CD4-positive, alpha-beta memory T cell (primary cell): ENCODE data around the gene RBM12. TPM values are rescaled to one million over a fixed set of nuclear protein-coding genes. Genes with fewer than 3 reads are reported as not detected.
"Not testable (repeated sequence)": the region's sequence is repeated elsewhere in the genome, so short reads cannot be mapped to it uniquely, and the experiment has no call there.

Experiments used
- CTCF ChIA-PET: fragments of 350-600 bp; sonication (Branson Sonifier 250); formaldehyde crosslinking; loops from one replicate; lab custom pipeline; 2021; ENCODE audit warnings: inconsistent platforms; ENCODE audit not compliant: partially characterized antibody; lab: Charles Lee
- POLR2A ChIA-PET: fragments of 350-600 bp; sonication (Branson Sonifier 250); formaldehyde crosslinking; loops from one replicate; lab custom pipeline; 2021; ENCODE audit not compliant: partially characterized antibody; lab: Charles Lee
- DNase-seq, 5 donors: peaks; one replicate each; pipeline versions ENCODE4 v3.0.0 to v3.0.0-alpha.2; 2020 to 2022; ENCODE audit warnings: mixed read lengths in 1 of 5
- H3K27ac ChIP-seq: one replicate; pipeline ENCODE4 v1.7.0; 2013; ENCODE audit warnings: low read depth, low read length
- H3K27me3 ChIP-seq: 2 replicates; pipeline ENCODE4 v1.7.0; 2013; ENCODE audit warnings: mild to moderate bottlenecking, low read length, moderate library complexity; ENCODE audit not compliant: insufficient read depth
- H3K36me3 ChIP-seq: 2 replicates; pipeline ENCODE4 v1.7.0; 2013; ENCODE audit warnings: mild to moderate bottlenecking, low read length, moderate library complexity; ENCODE audit not compliant: insufficient read depth
- H3K4me1 ChIP-seq: 2 replicates; pipeline ENCODE4 v1.7.0; 2013; ENCODE audit warnings: mild to moderate bottlenecking, low read length, moderate library complexity; ENCODE audit not compliant: insufficient read depth
- H3K4me3 ChIP-seq, 2 donors: one replicate each; pipeline ENCODE4 v1.7.0; 2013; ENCODE audit warnings: low read length in 2 of 2, mild to moderate bottlenecking in 1 of 2
- H3K9me3 ChIP-seq, 2 donors: one replicate each; pipeline ENCODE4 v1.7.0; 2013; ENCODE audit warnings: low read length in 2 of 2, control low read depth in 1 of 2; ENCODE audit not compliant: control insufficient read depth in 1 of 2
- H3K27ac Mint-ChIP-seq, 7 donors: one replicate each; pipeline ENCODE4 v1.8.0; 2020 to 2021; ENCODE audit warnings: mixed read lengths in 7 of 7, mild to moderate bottlenecking in 6 of 7, inconsistent platforms in 3 of 7, moderate library complexity in 3 of 7
- H3K27me3 Mint-ChIP-seq, 2 donors: one replicate each; pipeline ENCODE4 v1.8.0; 2020 to 2021; ENCODE audit warnings: mixed read lengths in 2 of 2
- H3K36me3 Mint-ChIP-seq, 2 donors: one replicate each; pipeline ENCODE4 v1.8.0; 2020 to 2021; ENCODE audit warnings: mixed read lengths in 2 of 2, inconsistent platforms in 1 of 2, mild to moderate bottlenecking in 1 of 2
- H3K4me1 Mint-ChIP-seq, 4 donors: one replicate each; pipeline ENCODE4 v1.8.0; 2020 to 2021; ENCODE audit warnings: mixed read lengths in 4 of 4, mild to moderate bottlenecking in 1 of 4
- H3K4me3 Mint-ChIP-seq, 8 donors: one replicate each; pipeline ENCODE4 v1.8.0; 2020 to 2021; ENCODE audit warnings: mixed read lengths in 8 of 8, mild to moderate bottlenecking in 7 of 8, moderate library complexity in 6 of 8, inconsistent platforms in 3 of 8
- H3K9me3 Mint-ChIP-seq, 8 donors: one replicate each; pipeline ENCODE4 v1.8.0; 2020 to 2021; ENCODE audit warnings: mixed read lengths in 8 of 8, mild to moderate bottlenecking in 5 of 8, inconsistent platforms in 3 of 8, moderate library complexity in 1 of 8
- intact Hi-C: fragments of 100-400 bp; cut with micrococcal nuclease; formaldehyde crosslinking; loops from one replicate; pipeline ENCODE4 v1.15.1; 2023
- polyA plus RNA-seq, 2 donors: library from polyadenylated mRNA; unstranded; fragments of 300-500 nt; fragmentation: Illumina TruSeq; gene quantifications; one replicate each; pipeline ENCODE4 v1.2.3, GENCODE V29; 2021
- total RNA-seq, 2 experiments: library from RNA; stranded (reverse); gene quantifications; one replicate each; pipeline ENCODE4 v1.2.3, GENCODE V29; 2021

RBM12 gene, protein sequence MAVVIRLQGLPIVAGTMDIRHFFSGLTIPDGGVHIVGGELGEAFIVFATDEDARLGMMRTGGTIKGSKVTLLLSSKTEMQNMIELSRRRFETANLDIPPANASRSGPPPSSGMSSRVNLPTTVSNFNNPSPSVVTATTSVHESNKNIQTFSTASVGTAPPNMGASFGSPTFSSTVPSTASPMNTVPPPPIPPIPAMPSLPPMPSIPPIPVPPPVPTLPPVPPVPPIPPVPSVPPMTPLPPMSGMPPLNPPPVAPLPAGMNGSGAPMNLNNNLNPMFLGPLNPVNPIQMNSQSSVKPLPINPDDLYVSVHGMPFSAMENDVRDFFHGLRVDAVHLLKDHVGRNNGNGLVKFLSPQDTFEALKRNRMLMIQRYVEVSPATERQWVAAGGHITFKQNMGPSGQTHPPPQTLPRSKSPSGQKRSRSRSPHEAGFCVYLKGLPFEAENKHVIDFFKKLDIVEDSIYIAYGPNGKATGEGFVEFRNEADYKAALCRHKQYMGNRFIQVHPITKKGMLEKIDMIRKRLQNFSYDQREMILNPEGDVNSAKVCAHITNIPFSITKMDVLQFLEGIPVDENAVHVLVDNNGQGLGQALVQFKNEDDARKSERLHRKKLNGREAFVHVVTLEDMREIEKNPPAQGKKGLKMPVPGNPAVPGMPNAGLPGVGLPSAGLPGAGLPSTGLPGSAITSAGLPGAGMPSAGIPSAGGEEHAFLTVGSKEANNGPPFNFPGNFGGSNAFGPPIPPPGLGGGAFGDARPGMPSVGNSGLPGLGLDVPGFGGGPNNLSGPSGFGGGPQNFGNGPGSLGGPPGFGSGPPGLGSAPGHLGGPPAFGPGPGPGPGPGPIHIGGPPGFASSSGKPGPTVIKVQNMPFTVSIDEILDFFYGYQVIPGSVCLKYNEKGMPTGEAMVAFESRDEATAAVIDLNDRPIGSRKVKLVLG
- total RNA-seq (100 to 1,000 TPM; 129 to 138 TPM), polyA plus RNA-seq (10 to 100 TPM; 29.9 to 52.8 TPM)

DNA sequence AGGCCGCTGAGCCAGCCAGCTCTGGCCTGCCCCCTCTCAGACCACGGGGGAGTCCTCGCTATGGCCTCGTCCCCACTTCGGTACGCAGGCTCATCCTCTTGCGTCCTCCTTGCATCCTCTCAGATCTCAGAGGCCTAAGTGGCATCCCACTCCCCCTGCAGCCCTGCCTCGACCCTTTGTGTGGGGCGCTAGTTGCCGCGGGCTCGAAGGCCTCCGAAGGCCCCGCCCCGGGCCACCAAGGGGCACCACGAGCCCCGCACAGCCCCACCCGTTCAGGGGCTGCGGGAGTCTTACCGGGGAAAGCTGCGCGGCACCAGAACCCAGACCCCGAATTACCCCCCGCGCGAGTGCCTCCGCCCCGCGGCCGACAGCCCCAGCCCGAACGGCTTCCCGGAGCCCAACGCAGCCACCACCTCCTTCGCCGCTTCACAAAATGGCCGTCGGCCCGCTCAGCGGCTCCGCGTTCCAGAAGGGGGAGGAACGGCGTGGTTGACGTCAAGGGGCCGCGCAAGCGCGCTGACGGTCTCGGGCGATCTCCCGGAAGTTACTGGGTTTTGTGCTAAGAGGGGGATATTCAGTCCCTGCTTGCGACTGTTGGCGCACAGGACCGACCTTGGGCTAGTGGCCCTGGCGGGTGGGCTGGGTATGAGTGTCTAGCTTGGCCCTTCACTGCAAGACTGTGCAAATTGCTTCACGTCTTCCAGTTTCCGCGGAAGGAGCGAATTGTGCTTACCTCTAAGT is at the start of gene RBM12, which contains the start of gene CPNE1:
Gene RBM12 (minus strand): TSS at position 435 of the 741 bp plus-strand sequence. CDS start 9,578 bp downstream, outside the sequence.
Gene CPNE1 (minus strand): TSS at position 435 of the 741 bp plus-strand sequence. CDS start 31,977 bp downstream, outside the sequence.
- Mint-ChIP-seq H3K27ac (peak within 1 kb of the TSS; percentile 95 to 100 (median 99)), H3K36me3 (peaks cover 13 to 22% of the 10 kb centered on the region in 2 donors), H3K4me1 (peaks cover 0 to 51% (median 36%) of the 10 kb centered on the region in 4 donors), H3K4me3 (peak within 1 kb of the TSS; percentile 88 to 98 (median 97)), H3K27me3 (no peaks in the 10 kb centered on the region), H3K9me3 (no peaks in the 10 kb centered on the region)
- Histone ChIP-seq H3K4me1 (peaks cover 50% of the 10 kb centered on the region), H3K4me3 (peak within 1 kb of the TSS; percentile 98 to 99), H3K9me3 (no peaks in the 10 kb centered on the region), H3K27me3 (no peaks in the 10 kb centered on the region), H3K27ac (peak within 1 kb of the TSS; percentile 99), H3K36me3 (peaks cover 10% of the 10 kb centered on the region)
- ChIA-PET CTCF (interaction anchor here (0.7 to 3.1 kb wide), 4 partner anchors 45 to 290 kb away, joined by 3 to 22 read pairs (median 7); partner anchors contain the start of gene SCAND1), POLR2A (interaction anchor here (0.7 to 4.5 kb wide), 33 partner anchors 9 to 518 kb away, joined by 3 to 106 read pairs (median 5); partner anchors contain the start of genes CEP250, EDEM2, ERGIC3 and NFS1)
- DNase-seq, result peak; percentile 94 to 95 (median 95)
- intact Hi-C loops, result loop anchor here (1.0 to 5.0 kb wide), 5 partner anchors 35 to 288 kb away; partner anchors contain the start of genes NFS1, RBM39, ROMO1 and SCAND1

DNA sequence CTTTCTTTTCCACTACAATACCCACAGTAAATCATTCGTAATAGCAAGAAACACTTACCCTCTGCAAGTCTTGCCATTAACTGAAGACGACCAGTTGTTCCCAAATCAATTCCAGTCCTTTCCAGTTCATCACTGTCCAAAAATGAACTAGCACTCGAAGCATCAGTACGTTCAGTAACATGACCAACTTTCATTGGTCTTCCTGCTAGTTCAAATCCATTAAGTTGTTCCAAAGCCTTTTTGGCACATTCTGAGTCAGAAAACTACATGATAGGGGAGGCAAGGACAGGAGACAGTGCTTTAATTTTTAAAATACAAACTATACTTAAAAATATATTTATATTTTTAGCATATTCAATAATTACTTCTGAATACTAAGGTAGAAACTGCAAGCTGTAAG is 49.4 kb upstream of the RBM12 start:
- H3K4me1 ChIP-seq, result peaks cover 70% of the 10 kb centered on the region
- H3K4me3 Mint-ChIP-seq, result no peak overlapping the region
- H3K4me1 Mint-ChIP-seq, result peaks cover 35 to 72% (median 53%) of the 10 kb centered on the region in 4 donors
- H3K27me3 ChIP-seq, result no peaks in the 10 kb centered on the region
- POLR2A ChIA-PET, result interaction anchor here (0.8 to 6.8 kb wide), 5 partner anchors 15 to 28 kb away, joined by 3 to 29 read pairs (median 9); partner anchors contain the start of genes NFS1, RBM39 and ROMO1
- CTCF ChIA-PET, result interaction anchor here (1.0 to 1.2 kb wide), 2 partner anchors 17 to 113 kb away, joined by 3 read pairs; no protein-coding TSS in a partner anchor
- H3K27me3 Mint-ChIP-seq, result no peaks in the 10 kb centered on the region
- H3K27ac ChIP-seq, result no peak overlapping the region
- H3K36me3 Mint-ChIP-seq, result peaks cover 57 to 79% of the 10 kb centered on the region in 2 donors
- no peak for DNase-seq
- H3K27ac Mint-ChIP-seq, result peak overlapping the region in 3 of 7 donors; percentile 13 to 80 (median 18)
- no peaks in the 10 kb centered on the region for H3K9me3 ChIP-seq
- intact Hi-C loops, result loop anchor here (2.0 kb wide), 1 partner anchor 17 kb away; no protein-coding TSS in a partner anchor
- peaks cover 92% of the 10 kb centered on the region for H3K36me3 ChIP-seq
- no peaks in the 10 kb centered on the region for H3K9me3 Mint-ChIP-seq
- no peak overlapping the region for H3K4me3 ChIP-seq

DNA sequence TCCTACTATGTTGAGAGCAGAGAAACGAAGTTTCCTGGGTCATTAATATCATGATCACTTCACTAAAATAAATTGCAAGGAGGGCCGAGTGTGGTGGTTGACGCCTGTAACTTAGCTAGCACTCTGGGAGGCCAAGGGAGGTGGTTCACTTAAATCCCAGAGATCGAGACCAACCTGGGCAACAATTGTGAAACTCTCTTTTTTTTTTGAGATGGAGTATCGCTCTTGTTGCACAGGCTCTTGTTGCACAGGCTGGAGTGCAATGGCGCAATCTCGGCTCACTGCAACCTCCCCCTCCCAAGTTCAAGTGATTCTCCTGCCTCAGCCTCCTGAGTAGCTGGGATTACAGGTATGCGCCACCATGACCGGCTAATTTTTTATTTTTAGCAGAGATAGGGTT is 48.4 kb upstream of the RBM12 start:
- H3K27me3 Mint-ChIP-seq, H3K4me3 ChIP-seq, DNase-seq, CTCF ChIA-PET, H3K27ac ChIP-seq, intact Hi-C loops, H3K27me3 ChIP-seq, H3K9me3 Mint-ChIP-seq, H3K9me3 ChIP-seq: not testable (repeated sequence)
- Histone ChIP-seq H3K36me3 (peaks cover 88% of the 10 kb centered on the region), H3K4me1 (peaks cover 65% of the 10 kb centered on the region)
- H3K27ac Mint-ChIP-seq, result peak overlapping the region in 5 of 7 donors; percentile 10 to 66 (median 36)
- H3K4me3 Mint-ChIP-seq, result peak overlapping the region in 3 of 8 donors; percentile 29 to 54 (median 39)
- peaks cover 58 to 82% of the 10 kb centered on the region in 2 donors for H3K36me3 Mint-ChIP-seq
- H3K4me1 Mint-ChIP-seq, result peaks cover 34 to 76% (median 53%) of the 10 kb centered on the region in 4 donors
- POLR2A ChIA-PET, result interaction anchor here (0.9 to 6.8 kb wide), 4 partner anchors 14 to 31 kb away, joined by 3 to 29 read pairs (median 7); partner anchors contain the start of genes NFS1, RBM39 and ROMO1

DNA sequence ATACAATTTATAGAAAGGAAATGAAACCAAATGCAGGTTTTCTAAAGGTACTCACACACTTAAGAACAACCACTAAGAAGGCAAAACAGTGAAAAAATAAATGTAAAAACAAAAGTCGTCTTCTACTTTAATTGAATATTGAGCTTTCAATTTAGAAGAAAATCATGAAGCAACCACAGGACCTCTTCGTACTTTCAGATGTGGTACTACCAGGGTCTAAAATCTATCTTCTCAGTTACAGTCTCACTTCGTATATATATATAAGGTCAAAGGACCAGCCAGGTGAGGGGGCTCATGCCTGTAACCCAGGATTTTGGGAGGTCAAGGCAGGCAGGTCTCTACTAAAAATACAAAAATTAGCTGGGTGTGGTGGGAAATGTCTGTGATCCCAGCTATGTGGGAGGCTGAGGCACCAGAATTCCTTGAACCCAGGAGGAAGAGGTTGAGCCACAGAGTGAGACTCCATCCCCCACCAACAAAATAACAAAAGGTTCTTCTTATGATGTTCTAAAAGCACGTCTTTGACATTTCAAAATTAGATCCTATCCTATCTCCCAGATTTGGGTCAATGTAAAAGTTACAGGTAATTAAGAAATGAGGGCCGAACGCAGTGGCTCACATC is 47.0 kb upstream of the RBM12 start:
- ChIA-PET POLR2A (interaction anchor here (0.6 to 6.8 kb wide), 7 partner anchors 10 to 137 kb away, joined by 3 to 29 read pairs (median 5); partner anchors contain the start of genes NFS1, RBM39 and ROMO1), CTCF (interaction anchor here (1.2 kb wide), 1 partner anchor 111 kb away, joined by 6 read pairs; no protein-coding TSS in a partner anchor)
- H3K9me3 ChIP-seq, result no peaks in the 10 kb centered on the region
- Mint-ChIP-seq H3K36me3 (peaks cover 50 to 81% of the 10 kb centered on the region in 2 donors), H3K9me3 (no peaks in the 10 kb centered on the region), H3K27me3 (no peaks in the 10 kb centered on the region), H3K4me1 (peaks cover 33 to 75% (median 47%) of the 10 kb centered on the region in 4 donors), H3K27ac (peak overlapping the region; percentile 48 to 87 (median 85)), H3K4me3 (peak overlapping the region; percentile 52 to 75 (median 60))
- peaks cover 75% of the 10 kb centered on the region for H3K36me3 ChIP-seq
- H3K4me1 ChIP-seq, result peaks cover 65% of the 10 kb centered on the region
- H3K4me3 ChIP-seq, result no peak overlapping the region
- H3K27ac ChIP-seq, result peak overlapping the region; percentile 22
- no peak for DNase-seq
- intact Hi-C loops, result no loop called here
- no peaks in the 10 kb centered on the region for H3K27me3 ChIP-seq

DNA sequence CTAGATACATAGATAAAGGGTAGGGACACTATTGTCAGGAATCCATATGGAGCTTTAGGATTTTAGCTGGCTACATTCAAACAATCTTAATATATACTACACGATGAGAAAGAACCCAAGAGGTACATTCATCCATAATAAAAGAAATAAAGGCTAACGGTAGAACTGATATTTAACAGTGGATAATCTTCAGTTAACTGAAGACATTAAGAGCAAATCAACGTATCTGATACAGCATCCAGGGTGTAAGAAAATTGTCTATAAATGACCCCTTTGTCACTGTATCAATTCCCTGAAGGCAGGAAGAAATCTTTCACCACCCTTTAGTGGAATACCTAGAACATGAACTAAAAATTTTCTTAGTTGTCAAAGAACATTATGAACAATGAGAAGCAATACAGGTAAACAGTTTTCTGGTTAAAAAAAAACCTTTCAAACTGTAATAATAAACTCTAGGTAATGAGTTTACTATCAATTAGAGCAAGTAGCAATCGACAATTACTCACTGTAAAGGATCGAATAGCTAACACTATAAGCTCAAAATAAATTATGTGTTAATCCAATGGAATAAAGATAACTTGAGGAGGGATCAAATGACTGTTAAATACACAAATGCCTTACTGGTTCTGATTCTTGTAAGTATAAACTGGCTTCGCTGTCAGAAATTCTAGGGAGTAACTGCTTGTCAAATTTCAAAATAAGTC is 46.3 kb upstream of the RBM12 start:
- H3K9me3 Mint-ChIP-seq, result no peaks in the 10 kb centered on the region
- peak overlapping the region in 7 of 8 donors; percentile 54 to 75 (median 62) for H3K4me3 Mint-ChIP-seq
- CTCF ChIA-PET, result interaction anchor here (0.7 to 1.2 kb wide), 2 partner anchors 9 to 110 kb away, joined by 3 to 6 read pairs; no protein-coding TSS in a partner anchor
- no peak overlapping the region for H3K4me3 ChIP-seq
- H3K27me3 Mint-ChIP-seq, result no peaks in the 10 kb centered on the region
- H3K27ac ChIP-seq, result no peak overlapping the region
- intact Hi-C loops, result no loop called here
- H3K36me3 Mint-ChIP-seq, result peaks cover 49 to 81% of the 10 kb centered on the region in 2 donors
- H3K9me3 ChIP-seq, result no peaks in the 10 kb centered on the region
- H3K36me3 ChIP-seq, result peaks cover 74% of the 10 kb centered on the region
- peaks cover 33 to 69% (median 46%) of the 10 kb centered on the region in 4 donors for H3K4me1 Mint-ChIP-seq
- POLR2A ChIA-PET, result interaction anchor here (1.2 to 6.8 kb wide), 7 partner anchors 8 to 61 kb away, joined by 4 to 29 read pairs (median 7); partner anchors contain the start of genes NFS1, RBM39 and ROMO1
- H3K27ac Mint-ChIP-seq, result peak overlapping the region; percentile 48 to 87 (median 78)
- DNase-seq, result no peak
- no peaks in the 10 kb centered on the region for H3K27me3 ChIP-seq
- peaks cover 60% of the 10 kb centered on the region for H3K4me1 ChIP-seq
